IMR-90 (cell line): ENCODE results near the gene PHETA1. TPM values are rescaled to one million over a fixed set of nuclear protein-coding genes. Genes with fewer than 3 reads are reported as not detected.

Experiments
- ATAC-seq: fragments of 200-7000 bp; cut with Tn5 transposase; 2 replicates; pipeline ENCODE4 v1.9.1; 2020; ENCODE audit warnings: low read depth, mild to moderate bottlenecking, moderate library complexity
- BruUV-seq: library from RNA; stranded (reverse); fragments of 400-500 nt; replicated peaks from 2 replicates; lab custom pipeline; 2021; lab: Mats Ljungman, UMichigan
- CTCF ChIA-PET: fragments of 300-600 bp; formaldehyde crosslinking; extraction: SDS; loops from one replicate; lab custom pipeline; 2021; ENCODE audit warnings: antibody characterized with exemption; lab: Yijun Ruan, JAX
- POLR2A ChIA-PET: fragments of 300-600 bp; sonication (Branson Sonifier 250); formaldehyde crosslinking; loops from one replicate; lab custom pipeline; 2022; ENCODE audit warnings: antibody characterized with exemption; ENCODE audit not compliant: unreplicated experiment; lab: Charles Lee
- DNase-seq: peaks from one replicate; pipeline ENCODE4 v3.0.0; 2013
- H2AFZ ChIP-seq: replicated peaks from 2 replicates; pipeline ENCODE3; 2013; ENCODE audit warnings: low read length, mild to moderate bottlenecking; ENCODE audit not compliant: poor library complexity
- H2AK5ac ChIP-seq: 2 replicates; pipeline ENCODE4 v1.6.1; 2013; ENCODE audit warnings: low read depth, low read length, inconsistent platforms
- H2AK9ac ChIP-seq: replicated peaks from 2 replicates; pipeline ENCODE3; 2013; ENCODE audit warnings: mild to moderate bottlenecking, low read depth, low read length, moderate library complexity; ENCODE audit not compliant: poor library complexity
- H2BK120ac ChIP-seq: 2 replicates; pipeline ENCODE4 v1.6.1; 2013; ENCODE audit warnings: low read depth, low read length, inconsistent platforms
- H2BK15ac ChIP-seq: 3 replicates; pipeline ENCODE4 v1.6.1; 2013; ENCODE audit warnings: low read depth, low read length, inconsistent platforms
- H2BK20ac ChIP-seq: 2 replicates; pipeline ENCODE4 v1.6.1; 2013; ENCODE audit warnings: low read depth, mild to moderate bottlenecking, inconsistent platforms, low read length, moderate library complexity
- H2BK5ac ChIP-seq: 2 replicates; pipeline ENCODE4 v1.6.1; 2013; ENCODE audit warnings: mild to moderate bottlenecking, low read depth, low read length, inconsistent platforms; ENCODE audit not compliant: poor library complexity, severe bottlenecking
- H3K14ac ChIP-seq: replicated peaks from 2 replicates; pipeline ENCODE4 v1.6.1; 2013; ENCODE audit warnings: low read depth, low read length, inconsistent platforms
- H3K18ac ChIP-seq: 2 replicates; pipeline ENCODE4 v1.6.1; 2013; ENCODE audit warnings: low read depth, low read length, control low read depth
- H3K23ac ChIP-seq: 2 replicates; pipeline ENCODE4 v1.6.1; 2013; ENCODE audit warnings: low read depth, low read length, inconsistent platforms
- H3K27ac ChIP-seq: 2 replicates; pipeline ENCODE4 v1.5.1; 2013; ENCODE audit warnings: mild to moderate bottlenecking, control low read depth, low read length; ENCODE audit not compliant: insufficient read depth
- H3K27me3 ChIP-seq: 2 replicates; pipeline ENCODE4 v1.6.1; 2013; ENCODE audit warnings: low read length; ENCODE audit not compliant: control insufficient read depth, insufficient read depth
- H3K36me3 ChIP-seq: 2 replicates; pipeline ENCODE4 v1.6.1; 2013; ENCODE audit warnings: low read length, mixed read lengths; ENCODE audit not compliant: control insufficient read depth, insufficient read depth
- H3K4ac ChIP-seq: 2 replicates; pipeline ENCODE4 v1.6.1; 2013; ENCODE audit warnings: low read depth, low read length, inconsistent platforms
- H3K4me1 ChIP-seq: 2 replicates; pipeline ENCODE4 v1.6.1; 2013; ENCODE audit warnings: low read length, mixed read lengths; ENCODE audit not compliant: control insufficient read depth, insufficient read depth
- H3K4me2 ChIP-seq: 2 replicates; pipeline ENCODE4 v1.6.1; 2013; ENCODE audit warnings: low read depth, mild to moderate bottlenecking, control low read depth, low read length, moderate library complexity
- H3K4me3 ChIP-seq: 2 replicates; pipeline ENCODE4 v1.5.1; 2013; ENCODE audit warnings: low read depth, mild to moderate bottlenecking, control low read depth, low read length, moderate library complexity; ENCODE audit not compliant: insufficient read depth
- H3K56ac ChIP-seq: 2 replicates; pipeline ENCODE4 v1.6.1; 2013; ENCODE audit warnings: low read length, inconsistent platforms; ENCODE audit not compliant: insufficient read depth; ENCODE audit errors: extremely low read depth
- H3K79me1 ChIP-seq, 2 experiments: 2 replicates each; pipeline ENCODE4 v1.6.1; 2013; ENCODE audit warnings: low read length in 2 of 2, inconsistent platforms in 1 of 2, low read depth in 1 of 2
- H3K9ac ChIP-seq: 2 replicates; pipeline ENCODE4 v1.6.1; 2013; ENCODE audit warnings: low read depth, low read length, control low read depth
- H3K9me1 ChIP-seq: 2 replicates; pipeline ENCODE4 v1.6.1; 2013; ENCODE audit warnings: low read length, inconsistent platforms; ENCODE audit not compliant: insufficient read depth
- H3K9me3 ChIP-seq: 2 replicates; pipeline ENCODE4 v1.6.1; 2013; ENCODE audit warnings: low read length; ENCODE audit not compliant: control insufficient read depth, insufficient read depth
- H4K20me1 ChIP-seq: 2 replicates; pipeline ENCODE4 v1.6.1; 2013; ENCODE audit warnings: low read length, inconsistent platforms; ENCODE audit not compliant: insufficient read depth
- H4K5ac ChIP-seq: 2 replicates; pipeline ENCODE4 v1.6.1; 2013; ENCODE audit warnings: mild to moderate bottlenecking, low read depth, low read length, control low read depth
- H4K8ac ChIP-seq, 2 experiments: 2 replicates each; pipeline ENCODE4 v1.6.1; 2013; ENCODE audit warnings: low read depth in 2 of 2, low read length in 2 of 2, control low read depth in 1 of 2, inconsistent platforms in 1 of 2
- H4K91ac ChIP-seq: 2 replicates; pipeline ENCODE4 v1.6.1; 2013; ENCODE audit warnings: low read depth, low read length, inconsistent platforms; ENCODE audit not compliant: insufficient read depth
- BHLHE40 ChIP-seq: fragments of 150-350 bp; IDR thresholded peaks from 2 replicates; pipeline ENCODE4 v1.6.1; 2016; ENCODE audit warnings: mild to moderate bottlenecking, low read depth, low read length
- CEBPB ChIP-seq: IDR thresholded peaks from 2 replicates; pipeline ENCODE4 v1.6.1; 2012; ENCODE audit warnings: low read depth, low read length, improper control_type of control experiment
- CHD1 ChIP-seq: IDR thresholded peaks from 2 replicates; pipeline ENCODE4 v1.6.1; 2012; ENCODE audit warnings: low read depth, low read length, improper control_type of control experiment
- FOS ChIP-seq: fragments of 150-350 bp; IDR thresholded peaks from 2 replicates; pipeline ENCODE4 v1.6.1; 2016; ENCODE audit warnings: low read depth, low read length
- MAFK ChIP-seq: IDR thresholded peaks from 2 replicates; pipeline ENCODE4 v1.6.1; 2012; ENCODE audit warnings: low read depth, low read length, improper control_type of control experiment
- MAZ ChIP-seq: IDR thresholded peaks from 2 replicates; pipeline ENCODE4 v1.6.1; 2012; ENCODE audit warnings: low read depth, mild to moderate bottlenecking, low read length, improper control_type of control experiment, moderate library complexity, borderline replicate concordance
- MXI1 ChIP-seq: IDR thresholded peaks from 2 replicates; pipeline ENCODE4 v1.6.1; 2012; ENCODE audit warnings: low read depth, mild to moderate bottlenecking, low read length, moderate library complexity, borderline replicate concordance
- NFE2L2 ChIP-seq: fragments of 150-350 bp; IDR thresholded peaks from 2 replicates; pipeline ENCODE4 v1.6.1; 2016; ENCODE audit warnings: low read depth, mild to moderate bottlenecking, low read length
- POLR2A ChIP-seq: IDR thresholded peaks from 2 replicates; pipeline ENCODE4 v1.6.1; 2012; ENCODE audit warnings: mild to moderate bottlenecking, low read depth, low read length
- RAD21 ChIP-seq: IDR thresholded peaks from 2 replicates; pipeline ENCODE4 v1.6.1; 2012; ENCODE audit warnings: low read length, improper control_type of control experiment
- RCOR1 ChIP-seq: IDR thresholded peaks from 2 replicates; pipeline ENCODE4 v1.6.1; 2012; ENCODE audit warnings: mild to moderate bottlenecking, low read length, improper control_type of control experiment; ENCODE audit not compliant: insufficient replicate concordance
- RFX5 ChIP-seq: IDR thresholded peaks from 2 replicates; pipeline ENCODE4 v1.8.0; 2012; ENCODE audit warnings: low read depth, mild to moderate bottlenecking, low read length, moderate library complexity
- SMC3 ChIP-seq: fragments of 150-350 bp; IDR thresholded peaks from 2 replicates; pipeline ENCODE4 v1.6.1; 2016; ENCODE audit warnings: low read depth, mild to moderate bottlenecking, antibody characterized with exemption, low read length, moderate library complexity
- WGBS, 2 experiments: methylation state at CpG; one replicate each; pipeline versions ENCODE4 v1.1.5 to v1.1.7; 2013; ENCODE audit warnings: missing lambda C conversion rate in 2 of 2; ENCODE audit not compliant: insufficient read length in 1 of 2; ENCODE audit errors: extremely low coverage in 2 of 2; 5-methylcytosine and 5-hydroxymethylcytosine counted together
- dilution Hi-C: fragments of 300-500 bp; cut with HindIII; formaldehyde crosslinking; loops from one replicate; pipeline ENCODE4 v1.14.3; 2018; ENCODE audit warnings: low sequenced_read_pairs; ENCODE audit not compliant: unreplicated experiment
- in situ Hi-C: fragments of 300-500 bp; cut with MboI; formaldehyde crosslinking; loops from 3 replicates; pipeline ENCODE4 v1.14.3; 2019; ENCODE audit warnings: low sequenced_read_pairs, inconsistent platforms, mixed read lengths
- intact Hi-C: fragments of 100-400 bp; cut with micrococcal nuclease; formaldehyde crosslinking; loops from 2 replicates; pipeline ENCODE4 v1.10.0; 2022
- polyA plus RNA-seq, 3 experiments: library from polyadenylated mRNA; depleted of rRNA; stranded (reverse); fragments of >200 nt; gene quantifications; 2 replicates each; pipeline ENCODE4 v1.2.3, GENCODE V29; 2012; ENCODE audit warnings: low replicate concordance in 1 of 3
- total RNA-seq: library from RNA; depleted of rRNA; stranded (reverse); fragments of >200 nt; gene quantifications from 2 replicates; pipeline ENCODE4 v1.2.3, GENCODE V29; 2012
- TF ChIP-seq, protein P1 (sequence below): fragments of 150-350 bp; IDR thresholded peaks from 2 replicates; pipeline ENCODE4 v1.6.1; 2016; ENCODE audit warnings: low read depth, mild to moderate bottlenecking, low read length, moderate library complexity, borderline replicate concordance
- TF ChIP-seq, protein P2 (sequence below): conservative IDR thresholded peaks from 2 replicates; pipeline ENCODE4 v1.5.1; 2012; ENCODE audit warnings: mild to moderate bottlenecking, low read depth, low read length, improper control_type of control experiment
- TF ChIP-seq, protein P3 (sequence below): fragments of 150-350 bp; IDR thresholded peaks from 2 replicates; pipeline ENCODE4 v1.6.1; 2017; ENCODE audit warnings: mild to moderate bottlenecking, antibody characterized with exemption, low read length, low read depth

The PHETA1 gene
- total and polyA plus RNA-seq, 2 of the 4 experiments (the other 2 are of a cell fraction) = 3.2 to 6.6 TPM

DNA sequence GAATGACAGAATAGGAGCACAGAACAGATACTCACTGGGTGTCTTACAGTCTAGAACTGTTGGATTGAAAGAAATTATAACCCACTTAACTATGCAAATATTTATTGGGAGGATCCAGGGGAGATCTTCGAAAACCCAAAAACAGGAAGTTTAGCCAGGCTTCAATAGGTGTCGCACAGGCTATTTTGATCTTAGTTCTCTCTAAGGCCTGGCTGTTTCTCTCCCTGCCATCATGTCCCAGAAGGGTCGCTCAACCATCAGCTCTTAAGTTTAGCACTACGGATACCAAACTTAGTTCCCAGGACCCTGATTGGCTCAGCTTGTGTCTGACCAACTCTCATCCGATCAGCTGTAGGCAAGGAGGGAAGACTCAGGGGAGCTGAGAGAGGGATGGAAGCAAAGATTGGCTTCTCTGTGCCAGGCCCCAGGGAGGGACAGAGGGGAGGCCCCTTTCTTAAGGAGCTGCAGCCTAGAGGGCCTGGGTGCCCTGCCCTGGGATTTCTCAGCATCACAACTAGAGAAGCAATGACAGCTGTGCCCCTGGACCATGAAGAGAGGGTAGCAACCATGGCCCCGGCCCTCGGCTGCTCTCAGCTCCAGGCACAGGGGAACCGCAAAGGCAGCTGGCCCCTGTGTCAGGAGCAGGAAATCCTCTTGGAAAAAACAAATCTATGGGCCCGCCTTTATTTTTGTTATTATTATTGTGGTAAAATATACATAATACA lies 13.5 kb downstream of the PHETA1 start:
- no peak overlapping the region for H2BK15ac ChIP-seq
- H3K4me1 ChIP-seq = no peaks in the 10 kb centered on the region
- dilution Hi-C loops = no loop called here
- intact Hi-C loops = no loop called here
- ATAC-seq = no peak; the same call in 1 of the 2 replicates
- H2BK20ac ChIP-seq = no peak overlapping the region
- H2AFZ ChIP-seq = no peak overlapping the region
- H2BK120ac ChIP-seq = no peak overlapping the region
- H3K14ac ChIP-seq = no peak overlapping the region
- H3K4me3 ChIP-seq = no peak overlapping the region
- H3K79me1 ChIP-seq = no peaks in the 10 kb centered on the region
- H3K36me3 ChIP-seq = no peaks in the 10 kb centered on the region
- no peak overlapping the region for H3K27ac ChIP-seq
- H2BK5ac ChIP-seq = no peak overlapping the region
- no peak overlapping the region for H3K56ac ChIP-seq
- DNase-seq = no peak
- peaks cover 2% of the 10 kb centered on the region for H3K27me3 ChIP-seq
- TF ChIP-seq NFE2L2 (no peak), RFX5 (no peak), POLR2A (no peak), BHLHE40 (no peak), RCOR1 (no peak), RAD21 (no peak), SMC3 (no peak), FOS (no peak), CEBPB (no peak), MAFK (no peak), CHD1 (no peak), MAZ (no peak), MXI1 (no peak)
- TF ChIP-seq, protein P1, sequence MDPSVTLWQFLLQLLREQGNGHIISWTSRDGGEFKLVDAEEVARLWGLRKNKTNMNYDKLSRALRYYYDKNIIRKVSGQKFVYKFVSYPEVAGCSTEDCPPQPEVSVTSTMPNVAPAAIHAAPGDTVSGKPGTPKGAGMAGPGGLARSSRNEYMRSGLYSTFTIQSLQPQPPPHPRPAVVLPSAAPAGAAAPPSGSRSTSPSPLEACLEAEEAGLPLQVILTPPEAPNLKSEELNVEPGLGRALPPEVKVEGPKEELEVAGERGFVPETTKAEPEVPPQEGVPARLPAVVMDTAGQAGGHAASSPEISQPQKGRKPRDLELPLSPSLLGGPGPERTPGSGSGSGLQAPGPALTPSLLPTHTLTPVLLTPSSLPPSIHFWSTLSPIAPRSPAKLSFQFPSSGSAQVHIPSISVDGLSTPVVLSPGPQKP = no peak
- TF ChIP-seq, protein P2, sequence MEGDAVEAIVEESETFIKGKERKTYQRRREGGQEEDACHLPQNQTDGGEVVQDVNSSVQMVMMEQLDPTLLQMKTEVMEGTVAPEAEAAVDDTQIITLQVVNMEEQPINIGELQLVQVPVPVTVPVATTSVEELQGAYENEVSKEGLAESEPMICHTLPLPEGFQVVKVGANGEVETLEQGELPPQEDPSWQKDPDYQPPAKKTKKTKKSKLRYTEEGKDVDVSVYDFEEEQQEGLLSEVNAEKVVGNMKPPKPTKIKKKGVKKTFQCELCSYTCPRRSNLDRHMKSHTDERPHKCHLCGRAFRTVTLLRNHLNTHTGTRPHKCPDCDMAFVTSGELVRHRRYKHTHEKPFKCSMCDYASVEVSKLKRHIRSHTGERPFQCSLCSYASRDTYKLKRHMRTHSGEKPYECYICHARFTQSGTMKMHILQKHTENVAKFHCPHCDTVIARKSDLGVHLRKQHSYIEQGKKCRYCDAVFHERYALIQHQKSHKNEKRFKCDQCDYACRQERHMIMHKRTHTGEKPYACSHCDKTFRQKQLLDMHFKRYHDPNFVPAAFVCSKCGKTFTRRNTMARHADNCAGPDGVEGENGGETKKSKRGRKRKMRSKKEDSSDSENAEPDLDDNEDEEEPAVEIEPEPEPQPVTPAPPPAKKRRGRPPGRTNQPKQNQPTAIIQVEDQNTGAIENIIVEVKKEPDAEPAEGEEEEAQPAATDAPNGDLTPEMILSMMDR = no peak
- TF ChIP-seq, protein P3, sequence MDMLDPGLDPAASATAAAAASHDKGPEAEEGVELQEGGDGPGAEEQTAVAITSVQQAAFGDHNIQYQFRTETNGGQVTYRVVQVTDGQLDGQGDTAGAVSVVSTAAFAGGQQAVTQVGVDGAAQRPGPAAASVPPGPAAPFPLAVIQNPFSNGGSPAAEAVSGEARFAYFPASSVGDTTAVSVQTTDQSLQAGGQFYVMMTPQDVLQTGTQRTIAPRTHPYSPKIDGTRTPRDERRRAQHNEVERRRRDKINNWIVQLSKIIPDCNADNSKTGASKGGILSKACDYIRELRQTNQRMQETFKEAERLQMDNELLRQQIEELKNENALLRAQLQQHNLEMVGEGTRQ = no peak
- H3K23ac ChIP-seq = no peak overlapping the region
- peaks cover 4% of the 10 kb centered on the region; the same call in 1 of the 2 replicates for H3K9me3 ChIP-seq
- H3K18ac ChIP-seq = no peak overlapping the region
- ChIA-PET CTCF (no interaction called here), POLR2A (no interaction called here)
- H2AK5ac ChIP-seq = no peak overlapping the region
- H3K9me1 ChIP-seq = no peaks in the 10 kb centered on the region; the same call in 1 of the 2 replicates
- H4K20me1 ChIP-seq = no peaks in the 10 kb centered on the region
- no peak overlapping the region for H3K4ac ChIP-seq
- H3K9ac ChIP-seq = no peak overlapping the region
- H2AK9ac ChIP-seq = no peak overlapping the region
- in situ Hi-C loops = no loop called here
- no CpG with 5 or more reads among the region's 9 CpGs for WGBS, 2 experiments
- no TSS peak for BruUV-seq
- H4K5ac ChIP-seq = no peak overlapping the region
- H4K91ac ChIP-seq = no peak overlapping the region
- no peak overlapping the region for H4K8ac ChIP-seq
- no peak overlapping the region for H3K4me2 ChIP-seq
